Peyer's patch (tissue), 4 donors: ENCODE measurements around the gene GAK. TPM values are rescaled to one million over a fixed set of nuclear protein-coding genes. Genes with fewer than 3 reads are reported as not detected.

ENCODE experiments used
- DNase-seq, 3 donors: peaks; one replicate each; pipeline ENCODE4 v3.0.0-alpha.2; 2017 to 2019
- H3K27ac ChIP-seq, 4 donors: fragments of 200-600 bp; sonication (generic); one replicate each; pipeline ENCODE4 v1.5.1; 2016 to 2019
- H3K27me3 ChIP-seq, 2 donors: fragments of 200-600 bp; sonication (generic); one replicate each; pipeline ENCODE4 v1.5.1; 2019
- H3K36me3 ChIP-seq, 3 donors: fragments of 200-600 bp; sonication (generic); one replicate each; pipeline ENCODE4 v1.5.1; 2016 to 2019
- H3K4me1 ChIP-seq, 4 donors: fragments of 200-600 bp; sonication (generic); one replicate each; pipeline ENCODE4 v1.5.1; 2016 to 2019
- H3K4me3 ChIP-seq, 4 donors: fragments of 200-600 bp; sonication (generic); 1 replicate in 3 of 4; 2 replicates in 1 of 4; pipeline ENCODE4 v1.5.1; 2016 to 2019; ENCODE audit warnings: mild to moderate bottlenecking in 1 of 4
- H3K9me3 ChIP-seq, 4 donors: fragments of 200-600 bp; sonication (generic); one replicate each; pipeline ENCODE4 v1.5.1; 2016 to 2019; ENCODE audit warnings: mild to moderate bottlenecking in 1 of 4
- POLR2A ChIP-seq, 2 donors: fragments of 450-650 bp; IDR thresholded peaks; one replicate each; pipeline ENCODE4 v1.5.1; 2017; ENCODE audit warnings: antibody characterized with exemption in 2 of 2, mild to moderate bottlenecking in 2 of 2, moderate library complexity in 2 of 2
- total RNA-seq, 4 donors: library from RNA; depleted of rRNA; stranded (reverse); fragments of >200 nt; gene quantifications; one replicate each; pipeline ENCODE4 v1.1.0, GENCODE V29; 2016
- TF ChIP-seq, protein P1 (sequence below), 6 experiments: fragments of 450-650 bp in 4 of 6; fragments of 200-600 bp in 2 of 6; sonication (generic) in 1 of 6; IDR thresholded peaks; one replicate each; pipeline ENCODE4 v1.5.1; 2017 to 2019; ENCODE audit warnings: antibody characterized with exemption in 6 of 6, mild to moderate bottlenecking in 3 of 6, moderate library complexity in 1 of 6

The GAK gene
- total RNA-seq, 4 donors from 2014 or later = 248 to 362 (median 351) TPM

DNA sequence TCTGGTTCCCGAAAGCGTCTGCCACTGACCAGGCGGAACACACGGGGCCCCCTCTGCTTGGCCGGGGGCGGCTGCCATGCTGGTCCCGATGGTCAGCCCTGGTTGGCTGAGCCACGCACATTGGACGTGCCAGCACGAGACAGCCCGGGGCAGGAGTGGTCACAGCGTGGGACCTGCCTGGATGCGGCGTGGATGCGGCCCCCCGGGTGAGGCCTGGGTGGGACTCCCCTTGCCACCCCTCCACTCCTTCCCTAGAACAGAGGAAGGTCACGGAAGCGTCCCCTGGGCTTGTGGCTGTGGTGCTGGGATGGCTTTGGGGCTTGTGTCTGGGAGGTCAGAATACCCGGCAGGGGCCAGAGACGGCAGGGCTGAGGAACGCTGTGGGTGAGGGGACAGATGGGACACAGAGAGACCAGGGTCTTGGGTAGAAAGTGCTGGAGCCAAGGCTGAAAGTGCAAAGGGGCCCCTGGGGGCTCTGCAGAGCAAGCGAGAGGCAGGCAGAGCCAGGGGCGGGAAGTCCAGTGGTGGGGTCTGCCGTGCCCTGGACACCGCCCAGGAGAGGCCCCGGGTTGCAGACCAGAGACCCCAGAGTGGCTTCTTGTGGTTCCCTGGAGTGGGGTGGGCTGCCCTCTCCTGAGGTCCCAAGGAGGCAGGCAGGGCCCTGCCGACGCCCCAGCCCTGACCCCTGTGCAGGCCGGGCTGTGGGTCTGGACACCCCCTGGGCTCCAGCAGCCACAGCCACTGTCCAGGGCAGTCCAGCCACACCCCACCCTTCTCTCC, 97.6 kb downstream of the GAK start:
- Histone ChIP-seq H3K4me3 (no peak overlapping the region), H3K27ac (no peak overlapping the region), H3K36me3 (no peaks in the 10 kb centered on the region), H3K27me3 (no peaks in the 10 kb centered on the region), H3K4me1 (no peaks in the 10 kb centered on the region), H3K9me3 (peaks cover 0 to 30% (median 6%) of the 10 kb centered on the region in 4 donors)
- peak in 1 of 3 donors; percentile 43 for DNase-seq
- no peak for TF ChIP-seq POLR2A (IDR thresholded peaks at IDR 0.05)

DNA sequence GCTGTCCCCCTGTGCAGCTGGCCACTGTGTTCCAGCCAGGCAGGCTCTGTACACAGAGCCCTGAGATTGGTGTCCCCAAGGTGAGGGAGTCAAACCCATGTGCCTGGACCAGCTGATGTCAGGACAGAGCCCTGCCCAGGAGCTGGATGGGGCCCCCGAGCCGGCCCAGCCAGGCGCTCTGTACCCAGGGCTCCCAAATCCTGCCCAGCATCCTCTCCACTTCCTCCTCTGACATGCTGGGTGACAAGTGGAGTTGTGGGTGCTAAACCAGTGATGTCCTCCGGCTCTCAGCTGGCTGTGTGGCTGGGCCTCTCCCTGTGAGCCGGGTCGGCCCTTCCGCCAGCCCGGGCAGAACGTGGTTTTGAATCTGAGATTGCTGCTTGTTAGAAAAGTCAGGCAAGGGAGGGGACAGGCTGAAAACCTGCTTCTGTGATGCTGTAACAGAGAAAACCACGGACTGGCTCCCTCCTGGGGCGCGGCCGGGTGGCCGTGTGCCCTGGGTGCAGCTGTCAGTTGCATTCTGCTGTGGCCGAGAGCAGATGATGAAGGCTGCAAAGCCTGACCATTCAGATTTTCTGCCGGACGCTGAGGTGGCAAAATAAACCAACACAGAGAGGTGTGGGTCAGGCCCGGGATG, 98.3 kb downstream of the GAK start:
- Histone ChIP-seq H3K36me3 (no peaks in the 10 kb centered on the region), H3K4me1 (no peaks in the 10 kb centered on the region), H3K4me3 (no peak overlapping the region), H3K9me3 (peaks cover 0 to 30% (median 6%) of the 10 kb centered on the region in 4 donors), H3K27me3 (no peaks in the 10 kb centered on the region), H3K27ac (no peak overlapping the region)
- no peak for TF ChIP-seq POLR2A (IDR thresholded peaks at IDR 0.05)
- TF ChIP-seq, protein P1, sequence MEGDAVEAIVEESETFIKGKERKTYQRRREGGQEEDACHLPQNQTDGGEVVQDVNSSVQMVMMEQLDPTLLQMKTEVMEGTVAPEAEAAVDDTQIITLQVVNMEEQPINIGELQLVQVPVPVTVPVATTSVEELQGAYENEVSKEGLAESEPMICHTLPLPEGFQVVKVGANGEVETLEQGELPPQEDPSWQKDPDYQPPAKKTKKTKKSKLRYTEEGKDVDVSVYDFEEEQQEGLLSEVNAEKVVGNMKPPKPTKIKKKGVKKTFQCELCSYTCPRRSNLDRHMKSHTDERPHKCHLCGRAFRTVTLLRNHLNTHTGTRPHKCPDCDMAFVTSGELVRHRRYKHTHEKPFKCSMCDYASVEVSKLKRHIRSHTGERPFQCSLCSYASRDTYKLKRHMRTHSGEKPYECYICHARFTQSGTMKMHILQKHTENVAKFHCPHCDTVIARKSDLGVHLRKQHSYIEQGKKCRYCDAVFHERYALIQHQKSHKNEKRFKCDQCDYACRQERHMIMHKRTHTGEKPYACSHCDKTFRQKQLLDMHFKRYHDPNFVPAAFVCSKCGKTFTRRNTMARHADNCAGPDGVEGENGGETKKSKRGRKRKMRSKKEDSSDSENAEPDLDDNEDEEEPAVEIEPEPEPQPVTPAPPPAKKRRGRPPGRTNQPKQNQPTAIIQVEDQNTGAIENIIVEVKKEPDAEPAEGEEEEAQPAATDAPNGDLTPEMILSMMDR (IDR thresholded peaks at IDR 0.05) = no peak
- DNase-seq = peak in 1 of 3 donors; percentile 37

DNA sequence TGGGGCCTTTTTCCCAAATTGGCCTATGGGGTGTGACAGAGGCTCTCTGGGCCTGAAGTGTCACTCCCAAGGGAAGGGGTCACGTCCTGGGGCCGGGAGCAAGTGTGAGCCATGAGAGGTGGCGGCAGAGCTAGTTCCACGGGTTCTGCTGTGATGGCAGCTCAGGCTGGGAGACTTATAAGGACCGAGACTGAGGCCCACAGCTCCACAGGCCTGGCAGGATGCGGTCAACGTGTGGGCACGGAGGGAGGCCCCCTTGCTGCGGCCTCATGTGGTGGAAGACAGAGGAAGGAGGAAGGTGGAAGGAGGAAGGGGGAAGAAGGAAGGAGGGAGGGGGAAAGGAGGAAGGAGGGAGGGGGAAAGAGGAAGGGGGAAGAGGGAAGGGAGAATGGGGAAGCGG, 99.0 kb downstream of the GAK start:
- no peak overlapping the region for H3K4me3 ChIP-seq
- peaks cover 0 to 27% (median 6%) of the 10 kb centered on the region in 4 donors for H3K9me3 ChIP-seq
- no peaks in the 10 kb centered on the region for H3K36me3 ChIP-seq
- DNase-seq = peak in 1 of 3 donors; percentile 22
- no peak overlapping the region for H3K27ac ChIP-seq
- no peak for TF ChIP-seq POLR2A (IDR thresholded peaks at IDR 0.05)
- TF ChIP-seq, protein P1 (IDR thresholded peaks at IDR 0.05) = no peak
- no peaks in the 10 kb centered on the region for H3K27me3 ChIP-seq
- no peaks in the 10 kb centered on the region for H3K4me1 ChIP-seq

DNA sequence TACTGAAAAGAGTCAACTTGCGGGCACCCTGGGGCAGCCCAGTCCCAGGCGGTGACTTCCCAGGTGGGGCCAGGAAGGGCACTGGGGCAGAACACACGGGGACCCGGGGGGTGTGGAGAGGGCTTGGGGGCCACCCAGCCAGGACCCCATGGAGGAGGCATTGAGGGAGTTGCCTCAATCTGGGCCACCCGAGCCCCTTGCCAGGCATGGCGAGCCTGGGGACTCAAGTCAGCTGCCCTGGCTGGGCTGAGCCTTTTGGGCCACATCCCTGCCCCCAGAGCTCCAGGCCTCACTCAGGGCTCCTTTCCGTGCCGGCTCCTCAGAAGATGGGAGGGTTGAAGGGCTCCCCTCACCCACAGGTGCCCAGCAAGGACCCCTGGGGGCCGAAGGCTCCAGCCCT, 99.6 kb downstream of the GAK start:
- Histone ChIP-seq H3K4me1 (no peaks in the 10 kb centered on the region), H3K36me3 (no peaks in the 10 kb centered on the region), H3K27me3 (peaks cover 0 to under 1% of the 10 kb centered on the region in 2 donors), H3K4me3 (no peak overlapping the region), H3K27ac (no peak overlapping the region), H3K9me3 (peaks cover 0 to 21% (median 5%) of the 10 kb centered on the region in 4 donors)
- no peak for TF ChIP-seq POLR2A (IDR thresholded peaks at IDR 0.05)
- TF ChIP-seq, protein P1 (IDR thresholded peaks at IDR 0.05) = no peak
- peak in 1 of 3 donors; percentile 39 for DNase-seq

DNA sequence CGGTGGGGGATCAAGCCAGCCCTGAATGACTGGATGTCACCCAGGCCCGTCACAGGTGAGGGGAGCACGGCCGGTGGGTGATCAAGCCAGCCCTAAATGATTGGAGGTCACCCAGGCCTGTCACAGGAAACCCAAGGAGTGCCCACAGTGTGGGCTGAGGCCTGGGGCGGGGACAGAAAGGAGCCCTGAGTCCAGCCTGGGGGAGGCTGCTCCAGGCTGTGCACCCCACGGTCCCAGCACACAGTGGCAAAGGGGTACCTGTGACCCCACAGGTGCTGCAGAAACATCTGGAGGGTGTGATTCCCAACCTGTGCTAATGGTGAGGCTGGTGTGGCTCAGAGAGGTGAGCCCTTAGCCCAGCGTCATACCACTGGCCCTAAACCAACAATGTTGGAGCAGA, 100.0 kb downstream of the GAK start:
- Histone ChIP-seq H3K36me3 (no peaks in the 10 kb centered on the region), H3K27ac (no peak overlapping the region), H3K27me3 (peaks cover 0 to 4% of the 10 kb centered on the region in 2 donors), H3K9me3 (peaks cover 0 to 16% (median 2%) of the 10 kb centered on the region in 4 donors), H3K4me1 (no peaks in the 10 kb centered on the region), H3K4me3 (no peak overlapping the region)
- no peak for TF ChIP-seq POLR2A (IDR thresholded peaks at IDR 0.05)
- TF ChIP-seq, protein P1 (IDR thresholded peaks at IDR 0.05) = no peak
- DNase-seq = no peak

DNA sequence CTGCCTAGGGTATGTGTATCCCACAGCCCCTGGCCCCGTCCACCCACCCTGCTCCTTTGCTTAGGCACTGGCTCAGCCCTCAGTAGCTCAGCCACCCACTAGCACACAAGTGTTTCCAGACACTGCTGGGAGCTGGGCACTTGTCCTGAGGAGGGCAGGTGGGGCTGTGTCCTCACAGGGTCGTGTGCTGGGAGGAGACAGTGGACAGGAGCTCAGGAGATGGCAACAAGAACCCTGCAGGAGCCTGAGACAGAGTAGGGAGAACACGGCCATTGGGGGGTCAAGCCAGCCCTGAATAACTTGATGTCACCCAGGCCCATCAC, 100.7 kb downstream of the GAK start:
- H3K27me3 ChIP-seq = peaks cover 0 to 11% of the 10 kb centered on the region in 2 donors
- TF ChIP-seq, protein P1 (IDR thresholded peaks at IDR 0.05) = no peak
- TF ChIP-seq POLR2A (IDR thresholded peaks at IDR 0.05) = no peak
- DNase-seq = peak in 1 of 3 donors; percentile 30
- no peak overlapping the region for H3K4me3 ChIP-seq
- H3K9me3 ChIP-seq = peaks cover 0 to 10% (median 0%) of the 10 kb centered on the region in 4 donors
- H3K27ac ChIP-seq = no peak overlapping the region
- H3K4me1 ChIP-seq = peaks cover 0 to 6% (median 3%) of the 10 kb centered on the region in 4 donors
- H3K36me3 ChIP-seq = no peaks in the 10 kb centered on the region
